Liver (tissue), 9 donors: ENCODE results near the gene TRIL. TPM values are rescaled to one million over a fixed set of nuclear protein-coding genes. Genes with fewer than 3 reads are reported as not detected.

Source experiments
- DNase-seq: peaks from one replicate; pipeline ENCODE4 v3.0.0-alpha.2; 2017; ENCODE audit warnings: low spot score
- H3K27ac ChIP-seq, 2 donors: one replicate each; pipeline ENCODE4 v1.7.0; 2013; ENCODE audit warnings: inconsistent platforms in 2 of 2, low read length in 2 of 2, control low read depth in 1 of 2, low read depth in 1 of 2, mild to moderate bottlenecking in 1 of 2
- H3K27me3 ChIP-seq, 4 donors: one replicate each; pipeline versions ENCODE4 v1.6.1 to v1.7.0; 2013; ENCODE audit warnings: low read length in 3 of 4, inconsistent platforms in 1 of 4, mild to moderate bottlenecking in 1 of 4, moderate library complexity in 1 of 4; ENCODE audit not compliant: control insufficient read depth in 4 of 4, insufficient read depth in 4 of 4
- H3K36me3 ChIP-seq, 4 donors: one replicate each; pipeline versions ENCODE4 v1.6.1 to v1.7.0; 2013; ENCODE audit warnings: low read length in 3 of 4, mild to moderate bottlenecking in 3 of 4, low read depth in 1 of 4, moderate library complexity in 1 of 4; ENCODE audit not compliant: control insufficient read depth in 4 of 4, insufficient read depth in 3 of 4
- H3K4me1 ChIP-seq, 4 donors: one replicate each; pipeline versions ENCODE4 v1.6.1 to v1.7.0; 2013; ENCODE audit warnings: low read length in 3 of 4, mild to moderate bottlenecking in 3 of 4, moderate library complexity in 1 of 4; ENCODE audit not compliant: control insufficient read depth in 4 of 4, insufficient read depth in 4 of 4
- H3K4me3 ChIP-seq, 3 donors: one replicate each; pipeline versions ENCODE4 v1.6.1 to v1.7.0; 2013; ENCODE audit warnings: low read length in 3 of 3, control low read depth in 1 of 3, low read depth in 1 of 3, mild to moderate bottlenecking in 1 of 3
- H3K9ac ChIP-seq, 2 donors: one replicate each; pipeline ENCODE4 v1.7.0; 2013; ENCODE audit warnings: low read length in 2 of 2, mild to moderate bottlenecking in 2 of 2, moderate library complexity in 2 of 2, control low read depth in 1 of 2, low read depth in 1 of 2
- H3K9me3 ChIP-seq, 4 donors: one replicate each; pipeline versions ENCODE4 v1.6.1 to v1.7.0; 2013; ENCODE audit warnings: low read length in 3 of 4; ENCODE audit not compliant: control insufficient read depth in 4 of 4
- ATF3 ChIP-seq: IDR thresholded peaks from 2 replicates; pipeline ENCODE4 v1.6.1; 2016; ENCODE audit warnings: antibody characterized with exemption
- CTCF ChIP-seq: fragments of 150-350 bp; IDR thresholded peaks from 2 replicates; pipeline ENCODE4 v1.5.1; 2017; ENCODE audit warnings: improper control_type of control experiment, low read depth, low read length; ENCODE audit not compliant: missing input control
- EGR1 ChIP-seq, 2 donors: IDR thresholded peaks; 2 replicates each; pipeline ENCODE4 v1.6.1; 2016 to 2018; ENCODE audit warnings: antibody characterized with exemption in 2 of 2, low read depth in 2 of 2
- FOXA1 ChIP-seq: IDR thresholded peaks from 2 replicates; pipeline ENCODE4 v1.6.1; 2016; ENCODE audit warnings: antibody characterized with exemption
- FOXA2 ChIP-seq: IDR thresholded peaks from 2 replicates; pipeline ENCODE4 v1.6.1; 2016; ENCODE audit warnings: antibody characterized with exemption
- GABPA ChIP-seq, 2 donors: IDR thresholded peaks in 1 of 2; conservative IDR thresholded peaks in 1 of 2; 2 replicates each; pipeline ENCODE4 v1.6.1; 2016; ENCODE audit warnings: antibody characterized with exemption in 2 of 2, mild to moderate bottlenecking in 1 of 2, moderate library complexity in 1 of 2
- HNF4A ChIP-seq, 2 donors: conservative IDR thresholded peaks; 2 replicates each; pipeline ENCODE4 v1.6.1; 2016; ENCODE audit warnings: antibody characterized with exemption in 2 of 2, mild to moderate bottlenecking in 2 of 2
- HNF4G ChIP-seq: IDR thresholded peaks from 2 replicates; pipeline ENCODE4 v1.6.1; 2016; ENCODE audit warnings: antibody characterized with exemption
- JUND ChIP-seq, 2 donors: IDR thresholded peaks; 2 replicates each; pipeline ENCODE4 v1.6.1; 2016; ENCODE audit warnings: antibody characterized with exemption in 2 of 2
- MAX ChIP-seq: IDR thresholded peaks from 2 replicates; pipeline ENCODE4 v1.6.1; 2016; ENCODE audit warnings: antibody characterized with exemption
- NR2F2 ChIP-seq: IDR thresholded peaks from 2 replicates; pipeline ENCODE4 v1.6.1; 2016; ENCODE audit warnings: antibody characterized with exemption
- RAD21 ChIP-seq, 2 donors: IDR thresholded peaks; 2 replicates each; pipeline ENCODE4 v1.6.1; 2016; ENCODE audit warnings: antibody characterized with exemption in 2 of 2, mild to moderate bottlenecking in 2 of 2
- REST ChIP-seq: IDR thresholded peaks from 2 replicates; pipeline ENCODE4 v1.6.1; 2016; ENCODE audit warnings: antibody characterized with exemption, mild to moderate bottlenecking
- RXRA ChIP-seq, 2 donors: IDR thresholded peaks; 2 replicates each; pipeline ENCODE4 v1.6.1; 2017 to 2018; ENCODE audit warnings: antibody characterized with exemption in 2 of 2, mild to moderate bottlenecking in 1 of 2
- SP1 ChIP-seq: IDR thresholded peaks from 2 replicates; pipeline ENCODE4 v1.6.1; 2018; ENCODE audit warnings: antibody characterized with exemption, mild to moderate bottlenecking
- TAF1 ChIP-seq: conservative IDR thresholded peaks from 2 replicates; pipeline ENCODE4 v1.6.1; 2016; ENCODE audit warnings: antibody characterized with exemption, mild to moderate bottlenecking
- YY1 ChIP-seq: IDR thresholded peaks from 2 replicates; pipeline ENCODE4 v1.6.1; 2016; ENCODE audit warnings: antibody characterized with exemption, mild to moderate bottlenecking
- ZBTB33 ChIP-seq: IDR thresholded peaks from 2 replicates; pipeline ENCODE4 v1.6.1; 2016; ENCODE audit warnings: antibody characterized with exemption
- WGBS: extraction: QIAGEN DNeasy Blood & Tissue Kit; methylation state at CpG from one replicate; pipeline ENCODE4 v1.1.7; 2013; 5-methylcytosine and 5-hydroxymethylcytosine counted together
- polyA plus RNA-seq, 2 donors: library from polyadenylated mRNA; stranded (reverse) in 1 of 2; unstranded in 1 of 2; fragments of 200-250 nt in 1 of 2; fragments of >200 nt in 1 of 2; fragmentation: Nextera tagmentation in 1 of 2; extraction: Ambion mirVana in 1 of 2; gene quantifications; one replicate each; pipeline versions ENCODE4 v1.2.1 to v1.2.3, GENCODE V29; 2013 to 2015
- total RNA-seq, 2 donors: library from RNA; depleted of rRNA; stranded (reverse); fragments of >200 nt; gene quantifications; one replicate each; pipeline ENCODE4 v1.2.3, GENCODE V29; 2014
- donor health status: healthy.
- donor health status: healthy.
- donor health status: healthy.
- donor health status: healthy.
- donor health status: healthy.

Gene TRIL
- total and polyA plus RNA-seq, 4 donors: 0.06 to 0.67 (median 0.35) TPM

GRCh38 chr7:28940741-28941384 lies 17.3 kb downstream of the TRIL start:
- no peak overlapping the region for H3K9ac ChIP-seq
- no peak for DNase-seq
- H3K4me1 ChIP-seq: no peaks in the 10 kb centered on the region
- H3K9me3 ChIP-seq: peaks cover 0 to 1% (median 0%) of the 10 kb centered on the region in 4 donors
- WGBS: 88% methylated on average over 11 of the region's 11 CpGs
- H3K27me3 ChIP-seq: no peaks in the 10 kb centered on the region
- no peak overlapping the region for H3K4me3 ChIP-seq
- TF ChIP-seq NR2F2: no peak
- TF ChIP-seq TAF1: no peak
- TF ChIP-seq FOXA1: no peak
- TF ChIP-seq ATF3: no peak
- no peak for TF ChIP-seq MAX
- TF ChIP-seq JUND (IDR thresholded peaks at IDR 0.05): no peak
- no peak for TF ChIP-seq HNF4G
- TF ChIP-seq HNF4A (conservative IDR thresholded peaks at IDR 0.05): no peak
- TF ChIP-seq GABPA (IDR thresholded peaks at IDR 0.05 in 1 of 2, conservative IDR thresholded peaks at IDR 0.05 in 1 of 2): no peak
- no peak for TF ChIP-seq EGR1 (IDR thresholded peaks at IDR 0.05; ENCODE audit: low read depth in 2 of 2)
- no peak for TF ChIP-seq CTCF
- TF ChIP-seq REST: no peak
- TF ChIP-seq YY1: no peak
- no peak for TF ChIP-seq FOXA2
- TF ChIP-seq RAD21 (IDR thresholded peaks at IDR 0.05): no peak
- no peak for TF ChIP-seq ZBTB33
- TF ChIP-seq SP1: no peak
- no peak for TF ChIP-seq RXRA (IDR thresholded peaks at IDR 0.05)
- no peaks in the 10 kb centered on the region for H3K36me3 ChIP-seq
- H3K27ac ChIP-seq: no peak overlapping the region
